OCI-LY3 (cell line): ENCODE measurements around the gene LYST.

Experiments
- H2AFZ ChIP-seq: fragments of 200-600, 300-600 bp; shearing (Covaris generic); 2 replicates; pipeline ENCODE4 v1.6.0; 2014; ENCODE audit warnings: antibody characterized with exemption, low read depth, low read length
- H3K27ac ChIP-seq: fragments of 200-600, 300-600 bp; sonication (generic); 2 replicates; pipeline ENCODE4 v1.5.1; 2014; ENCODE audit warnings: mild to moderate bottlenecking, low read length, moderate library complexity, mixed read lengths
- H3K27me3 ChIP-seq: fragments of 200-600, 300-600 bp; sonication (generic); 2 replicates; pipeline ENCODE4 v1.6.1; 2014; ENCODE audit warnings: low read depth, low read length, mixed read lengths
- H3K36me3 ChIP-seq: fragments of 200-600, 300-600 bp; sonication (generic); replicated peaks from 2 replicates; pipeline ENCODE3; 2014; ENCODE audit warnings: low read depth, low read length, mixed read lengths
- H3K4me1 ChIP-seq: fragments of 300-600, 200-600 bp; sonication (generic); 2 replicates; pipeline ENCODE4 v1.6.1; 2014; ENCODE audit warnings: low read length, mixed read lengths
- H3K4me2 ChIP-seq: fragments of 200-600, 300-600 bp; sonication (generic); 2 replicates; pipeline ENCODE4 v1.6.1; 2014; ENCODE audit warnings: low read length, mixed read lengths
- H3K4me3 ChIP-seq: fragments of 300-600, 200-600 bp; sonication (generic); 2 replicates; pipeline ENCODE4 v1.5.1; 2014; ENCODE audit warnings: antibody characterized with exemption, mild to moderate bottlenecking, low read length, moderate library complexity
- H3K79me2 ChIP-seq: fragments of 300-600, 200-600 bp; shearing (Covaris generic); 2 replicates; pipeline ENCODE4 v1.6.1; 2014; ENCODE audit warnings: mild to moderate bottlenecking, low read length, mixed read lengths
- H3K9ac ChIP-seq: fragments of 300-600, 200-600 bp; shearing (Covaris generic); 2 replicates; pipeline ENCODE4 v1.6.0; 2014; ENCODE audit warnings: mild to moderate bottlenecking, low read length, moderate library complexity
- H3K9me3 ChIP-seq: fragments of 200-600, 300-600 bp; shearing (Covaris generic); 2 replicates; pipeline ENCODE4 v1.6.1; 2014; ENCODE audit warnings: low read length, mixed read lengths; ENCODE audit not compliant: insufficient read depth
- H4K20me1 ChIP-seq: fragments of 200-600, 300-600 bp; sonication (generic); 2 replicates; pipeline ENCODE4 v1.6.1; 2016; ENCODE audit warnings: low read length, mixed read lengths; ENCODE audit not compliant: insufficient read depth
- EZH2phosphoT487 ChIP-seq: fragments of 200-600 bp; shearing (Covaris generic); IDR thresholded peaks from 2 replicates; pipeline ENCODE4 v1.6.1; 2018; ENCODE audit warnings: antibody characterized with exemption, mixed run types, low read depth
- TF ChIP-seq, protein P1 (sequence below): fragments of 200-600, 300-600 bp; sonication (generic); IDR thresholded peaks from 2 replicates; pipeline ENCODE4 v1.5.1; 2014; ENCODE audit warnings: antibody characterized with exemption, low read length, low read depth

Gene LYST

DNA sequence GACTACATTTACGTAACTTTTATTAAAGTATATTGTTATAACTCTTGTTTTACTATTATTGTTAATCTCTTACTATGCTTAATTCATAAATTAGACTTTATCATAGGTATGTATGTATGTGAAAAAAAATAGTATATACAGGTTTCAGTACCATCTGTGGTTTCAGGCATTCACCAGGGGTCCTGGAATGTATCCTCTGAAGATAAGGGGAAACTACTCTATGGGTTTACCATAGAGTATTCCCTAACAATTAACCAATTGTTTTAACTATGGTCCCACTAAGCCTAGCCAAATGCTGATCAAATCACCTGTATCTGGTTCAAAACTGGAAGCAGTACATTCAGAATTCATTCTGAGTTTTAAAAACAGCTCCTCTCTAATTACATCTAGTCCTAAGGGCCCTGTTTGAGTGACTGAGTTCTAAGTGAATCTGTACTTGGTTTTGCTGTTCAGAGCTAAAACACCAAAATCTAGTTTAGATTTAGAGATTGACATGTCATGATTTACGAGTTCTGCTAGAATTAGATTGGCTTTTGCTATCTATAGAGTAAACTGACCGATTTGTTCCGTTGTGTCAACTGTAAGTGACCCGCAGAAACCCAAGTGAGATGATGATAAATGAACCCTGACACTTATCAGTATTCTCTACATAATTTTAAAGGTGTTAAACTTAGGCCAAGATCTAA, 123.6 kb downstream of the LYST start:
- peaks cover 17% of the 10 kb centered on the region for H3K4me1 ChIP-seq
- no peaks in the 10 kb centered on the region for H3K36me3 ChIP-seq
- no peak overlapping the region for H2AFZ ChIP-seq
- H3K4me3 ChIP-seq, result no peak overlapping the region
- no peak overlapping the region for H3K27ac ChIP-seq
- no peaks in the 10 kb centered on the region for H3K27me3 ChIP-seq
- H3K4me2 ChIP-seq, result no peak overlapping the region
- no peaks in the 10 kb centered on the region for H4K20me1 ChIP-seq
- no peak overlapping the region for H3K9ac ChIP-seq
- no peaks in the 10 kb centered on the region for H3K9me3 ChIP-seq
- no peak for TF ChIP-seq EZH2phosphoT487
- TF ChIP-seq, protein P1, sequence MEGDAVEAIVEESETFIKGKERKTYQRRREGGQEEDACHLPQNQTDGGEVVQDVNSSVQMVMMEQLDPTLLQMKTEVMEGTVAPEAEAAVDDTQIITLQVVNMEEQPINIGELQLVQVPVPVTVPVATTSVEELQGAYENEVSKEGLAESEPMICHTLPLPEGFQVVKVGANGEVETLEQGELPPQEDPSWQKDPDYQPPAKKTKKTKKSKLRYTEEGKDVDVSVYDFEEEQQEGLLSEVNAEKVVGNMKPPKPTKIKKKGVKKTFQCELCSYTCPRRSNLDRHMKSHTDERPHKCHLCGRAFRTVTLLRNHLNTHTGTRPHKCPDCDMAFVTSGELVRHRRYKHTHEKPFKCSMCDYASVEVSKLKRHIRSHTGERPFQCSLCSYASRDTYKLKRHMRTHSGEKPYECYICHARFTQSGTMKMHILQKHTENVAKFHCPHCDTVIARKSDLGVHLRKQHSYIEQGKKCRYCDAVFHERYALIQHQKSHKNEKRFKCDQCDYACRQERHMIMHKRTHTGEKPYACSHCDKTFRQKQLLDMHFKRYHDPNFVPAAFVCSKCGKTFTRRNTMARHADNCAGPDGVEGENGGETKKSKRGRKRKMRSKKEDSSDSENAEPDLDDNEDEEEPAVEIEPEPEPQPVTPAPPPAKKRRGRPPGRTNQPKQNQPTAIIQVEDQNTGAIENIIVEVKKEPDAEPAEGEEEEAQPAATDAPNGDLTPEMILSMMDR, result no peak
- H3K79me2 ChIP-seq, result no peaks in the 10 kb centered on the region

DNA sequence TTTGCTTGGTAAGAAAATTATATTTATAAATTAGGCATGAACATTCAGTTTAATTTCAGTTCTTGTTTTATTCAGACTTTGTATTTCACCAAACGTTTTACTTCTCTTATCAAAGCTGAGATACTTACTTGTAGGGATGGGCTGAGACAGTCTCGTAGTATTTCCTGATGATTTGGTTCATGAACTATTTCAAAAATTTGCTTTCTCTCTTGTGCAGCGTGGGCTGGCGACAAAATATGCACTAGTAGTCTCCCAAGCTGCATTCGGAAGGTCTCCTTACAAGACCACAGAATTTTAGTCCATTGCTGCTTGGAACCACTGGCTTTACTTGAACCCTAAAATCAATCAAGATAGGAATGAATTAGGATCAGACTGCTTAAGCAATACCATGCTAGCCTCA, 125.4 kb downstream of the LYST start:
- Histone ChIP-seq H4K20me1 (no peaks in the 10 kb centered on the region), H3K4me1 (peaks cover 17% of the 10 kb centered on the region), H3K4me3 (no peak overlapping the region), H3K79me2 (no peaks in the 10 kb centered on the region), H2AFZ (no peak overlapping the region), H3K36me3 (no peaks in the 10 kb centered on the region), H3K27me3 (no peaks in the 10 kb centered on the region), H3K27ac (no peak overlapping the region), H3K9me3 (no peaks in the 10 kb centered on the region), H3K4me2 (0 out of 2 replicates have a peak overlapping the region, but pooled peaks have one; percentile 8), H3K9ac (no peak overlapping the region)
- TF ChIP-seq, protein P1, result no peak
- no peak for TF ChIP-seq EZH2phosphoT487

DNA sequence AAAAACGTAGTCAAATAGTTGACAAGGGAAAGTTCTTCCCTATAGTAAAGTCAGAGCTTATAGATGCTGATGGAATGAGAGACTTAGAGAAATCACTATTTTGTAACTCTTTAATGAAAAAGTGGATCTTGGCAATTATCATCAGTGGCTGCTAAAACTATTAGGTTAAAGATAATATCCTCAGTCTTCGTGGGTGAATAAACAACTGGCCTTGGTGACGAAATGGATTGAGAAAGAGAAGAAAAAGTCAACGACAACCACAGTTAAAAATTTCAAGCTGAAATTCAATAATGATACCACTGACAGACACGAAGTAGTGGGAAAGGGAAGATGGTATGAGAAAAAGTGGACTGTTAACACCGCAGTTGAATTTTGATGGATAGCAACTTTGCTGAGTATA, 127.1 kb downstream of the LYST start:
- H3K9ac ChIP-seq, result no peak overlapping the region
- no peak overlapping the region for H3K4me3 ChIP-seq
- no peak for TF ChIP-seq EZH2phosphoT487
- TF ChIP-seq, protein P1, result no peak
- no peaks in the 10 kb centered on the region for H4K20me1 ChIP-seq
- no peaks in the 10 kb centered on the region for H3K27me3 ChIP-seq
- no peak overlapping the region for H2AFZ ChIP-seq
- peaks cover 17% of the 10 kb centered on the region for H3K4me1 ChIP-seq
- H3K4me2 ChIP-seq, result no peak overlapping the region
- H3K79me2 ChIP-seq, result no peaks in the 10 kb centered on the region
- H3K9me3 ChIP-seq, result no peaks in the 10 kb centered on the region
- no peaks in the 10 kb centered on the region for H3K36me3 ChIP-seq
- H3K27ac ChIP-seq, result no peak overlapping the region

DNA sequence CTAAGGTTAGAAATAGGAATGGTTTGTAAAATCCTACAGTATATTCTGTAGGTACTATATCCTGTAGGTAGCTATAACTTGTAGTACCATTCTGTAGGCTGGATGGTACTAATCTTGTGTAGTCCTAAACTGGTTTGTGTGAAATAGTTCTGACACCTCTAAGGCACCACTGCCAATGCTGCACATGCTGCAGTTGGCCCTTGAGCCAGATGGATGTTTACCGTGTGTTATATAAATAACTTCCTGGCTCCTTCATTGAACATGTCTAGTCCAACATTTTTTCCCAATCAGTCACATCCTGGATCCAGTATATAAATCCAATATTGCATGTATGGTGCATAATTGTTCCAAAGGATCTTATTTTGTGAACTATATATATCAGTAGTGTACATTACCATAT, 127.6 kb downstream of the LYST start:
- Histone ChIP-seq H3K9me3 (no peaks in the 10 kb centered on the region), H3K27ac (no peak overlapping the region), H4K20me1 (no peaks in the 10 kb centered on the region), H3K36me3 (no peaks in the 10 kb centered on the region), H3K9ac (no peak overlapping the region), H3K27me3 (no peaks in the 10 kb centered on the region), H3K4me3 (no peak overlapping the region), H3K4me1 (peaks cover 17% of the 10 kb centered on the region), H3K79me2 (no peaks in the 10 kb centered on the region), H3K4me2 (no peak overlapping the region), H2AFZ (no peak overlapping the region)
- TF ChIP-seq EZH2phosphoT487, result no peak
- TF ChIP-seq, protein P1, result no peak
